H9 (cell line): ENCODE data around the gene FBXO47. TPM values are rescaled to one million over a fixed set of nuclear protein-coding genes. Genes with fewer than 3 reads are reported as not detected.

Experiments used
- DNase-seq: peaks from one replicate; pipeline ENCODE4 v3.0.0-alpha.2; 2017
- H2AFZ ChIP-seq: one replicate; pipeline ENCODE4 v1.6.1; 2013; ENCODE audit warnings: mild to moderate bottlenecking, low read length, control low read depth, moderate library complexity
- H2AK5ac ChIP-seq: 2 replicates; pipeline ENCODE4 v1.6.1; 2013; ENCODE audit warnings: low read length, control low read depth, mixed read lengths; ENCODE audit not compliant: insufficient read length
- H2BK120ac ChIP-seq: one replicate; pipeline ENCODE4 v1.6.1; 2013; ENCODE audit warnings: low read depth, mild to moderate bottlenecking, low read length, control low read depth, inconsistent platforms; ENCODE audit not compliant: poor library complexity, severe bottlenecking
- H2BK12ac ChIP-seq: 2 replicates; pipeline ENCODE4 v1.6.1; 2013; ENCODE audit warnings: low read length, control low read depth, mixed read lengths, low read depth; ENCODE audit not compliant: insufficient read length
- H2BK15ac ChIP-seq: 2 replicates; pipeline ENCODE4 v1.6.1; 2013; ENCODE audit warnings: low read depth, low read length, control low read depth
- H2BK20ac ChIP-seq: one replicate; pipeline ENCODE4 v1.6.1; 2013; ENCODE audit warnings: low read depth, mild to moderate bottlenecking, low read length, control low read depth, inconsistent platforms; ENCODE audit not compliant: poor library complexity, severe bottlenecking
- H2BK5ac ChIP-seq: 2 replicates; pipeline ENCODE4 v1.6.1; 2013; ENCODE audit warnings: low read length, control low read depth, mixed read lengths; ENCODE audit not compliant: insufficient read length
- H3K14ac ChIP-seq: 2 replicates; pipeline ENCODE4 v1.6.1; 2013; ENCODE audit warnings: low read length, control low read depth; ENCODE audit not compliant: insufficient read depth
- H3K18ac ChIP-seq: 2 replicates; pipeline ENCODE4 v1.6.1; 2013; ENCODE audit warnings: low read depth, mild to moderate bottlenecking, mixed read lengths, low read length, control low read depth; ENCODE audit not compliant: insufficient read length
- H3K23ac ChIP-seq: 2 replicates; pipeline ENCODE4 v1.6.1; 2013; ENCODE audit warnings: low read length, control low read depth, mixed read lengths, low read depth; ENCODE audit not compliant: insufficient read length
- H3K23me2 ChIP-seq: 2 replicates; pipeline ENCODE4 v1.6.1; 2013; ENCODE audit warnings: low read depth, mild to moderate bottlenecking, mixed read lengths, low read length, control low read depth; ENCODE audit not compliant: insufficient read length, poor library complexity, severe bottlenecking
- H3K27ac ChIP-seq: 2 replicates; pipeline ENCODE4 v1.5.1; 2013; ENCODE audit warnings: low read length, control low read depth, mixed read lengths, low read depth; ENCODE audit not compliant: insufficient read length
- H3K27me3 ChIP-seq: 2 replicates; pipeline ENCODE4 v1.6.1; 2013; ENCODE audit warnings: low read length, control low read depth, inconsistent platforms; ENCODE audit not compliant: insufficient read depth
- H3K4ac ChIP-seq: 2 replicates; pipeline ENCODE4 v1.6.1; 2013; ENCODE audit warnings: low read depth, mild to moderate bottlenecking, control low read depth, inconsistent platforms, low read length, moderate library complexity
- H3K4me1 ChIP-seq: 2 replicates; pipeline ENCODE4 v1.6.1; 2013; ENCODE audit warnings: low read length, control low read depth, inconsistent platforms; ENCODE audit not compliant: insufficient read depth
- H3K4me2 ChIP-seq: 2 replicates; pipeline ENCODE4 v1.6.1; 2013; ENCODE audit warnings: low read length, control low read depth, mixed read lengths; ENCODE audit not compliant: insufficient read length, insufficient read depth
- H3K56ac ChIP-seq: 2 replicates; pipeline ENCODE4 v1.6.1; 2013; ENCODE audit warnings: low read depth, mild to moderate bottlenecking, mixed read lengths, low read length, control low read depth; ENCODE audit not compliant: insufficient read length
- H3K79me1 ChIP-seq: 2 replicates; pipeline ENCODE4 v1.6.1; 2013; ENCODE audit warnings: low read depth, mild to moderate bottlenecking, moderate library complexity, low read length, control low read depth, inconsistent platforms; ENCODE audit not compliant: insufficient read depth, poor library complexity, severe bottlenecking
- H3K79me2 ChIP-seq: 2 replicates; pipeline ENCODE4 v1.6.1; 2013; ENCODE audit warnings: low read length, control low read depth, inconsistent platforms; ENCODE audit not compliant: insufficient read depth
- H3K9ac ChIP-seq: 2 replicates; pipeline ENCODE4 v1.6.1; 2013; ENCODE audit warnings: low read length, control low read depth, mixed read lengths; ENCODE audit not compliant: insufficient read length; ENCODE audit errors: extremely low read depth
- H3K9me3 ChIP-seq: one replicate; pipeline ENCODE4 v1.6.1; 2013; ENCODE audit warnings: low read depth, low read length, inconsistent platforms; ENCODE audit not compliant: control insufficient read depth
- H3T11ph ChIP-seq: one replicate; pipeline ENCODE4 v1.6.1; 2013; ENCODE audit warnings: mild to moderate bottlenecking, low read length, control low read depth, inconsistent platforms
- H4K20me1 ChIP-seq: one replicate; pipeline ENCODE4 v1.6.1; 2013; ENCODE audit not compliant: control insufficient read depth, insufficient read length, insufficient read depth
- H4K5ac ChIP-seq: 2 replicates; pipeline ENCODE4 v1.6.1; 2013; ENCODE audit warnings: low read depth, mild to moderate bottlenecking, mixed read lengths, low read length, control low read depth; ENCODE audit not compliant: insufficient read length
- H4K8ac ChIP-seq: replicated peaks from 2 replicates; pipeline ENCODE4 v1.6.1; 2013; ENCODE audit warnings: low read length, control low read depth, mixed read lengths, low read depth; ENCODE audit not compliant: insufficient read length
- H4K91ac ChIP-seq: 2 replicates; pipeline ENCODE4 v1.6.1; 2013; ENCODE audit warnings: low read depth, mild to moderate bottlenecking, moderate library complexity, mixed read lengths, low read length, control low read depth; ENCODE audit not compliant: insufficient read length
- H3K27ac Mint-ChIP-seq, 3 experiments: 2 replicates in 2 of 3; 3 replicates in 1 of 3; pipeline ENCODE4 v1.8.0; 2020 to 2021; ENCODE audit warnings: mixed read lengths in 3 of 3, mild to moderate bottlenecking in 1 of 3, moderate library complexity in 1 of 3
- H3K27me3 Mint-ChIP-seq: 2 replicates; pipeline ENCODE4 v1.8.0; 2021; ENCODE audit warnings: low read depth, mild to moderate bottlenecking, moderate library complexity, mixed read lengths
- H3K36me3 Mint-ChIP-seq, 3 experiments: 2 replicates in 2 of 3; 3 replicates in 1 of 3; pipeline ENCODE4 v1.8.0; 2020 to 2021; ENCODE audit warnings: low read depth in 3 of 3, mixed read lengths in 3 of 3; ENCODE audit not compliant: insufficient read depth in 1 of 3
- H3K4me1 Mint-ChIP-seq, 2 experiments: 2 replicates each; pipeline ENCODE4 v1.8.0; 2020; ENCODE audit warnings: mixed read lengths in 2 of 2
- H3K4me3 Mint-ChIP-seq, 2 experiments: 2 replicates in 1 of 2; 3 replicates in 1 of 2; pipeline ENCODE4 v1.8.0; 2020 to 2021; ENCODE audit warnings: mild to moderate bottlenecking in 2 of 2, mixed read lengths in 2 of 2, moderate library complexity in 1 of 2
- H3K9me3 Mint-ChIP-seq, 2 experiments: 2 replicates in 1 of 2; 3 replicates in 1 of 2; pipeline ENCODE4 v1.8.0; 2020; ENCODE audit warnings: mild to moderate bottlenecking in 2 of 2, mixed read lengths in 2 of 2, moderate library complexity in 1 of 2
- CTCF ChIP-seq: fragments of 200-600 bp; sonication (generic); conservative IDR thresholded peaks from 3 replicates; pipeline ENCODE4 v1.8.0; 2021; ENCODE audit warnings: antibody characterized with exemption, mild to moderate bottlenecking
- WGBS: extraction: QIAGEN DNeasy Blood & Tissue Kit; methylation state at CpG from one replicate; pipeline ENCODE4 v1.1.7; 2013; ENCODE audit warnings: missing lambda C conversion rate, low lambda C conversion rate, mixed read lengths; ENCODE audit not compliant: insufficient read length; ENCODE audit errors: extremely low coverage; 5-methylcytosine and 5-hydroxymethylcytosine counted together
- total RNA-seq: library from RNA; stranded (reverse); gene quantifications from 2 replicates; pipeline ENCODE4 v1.2.1, GENCODE V29; 2021

FBXO47 gene
- total RNA-seq, 1 experiment from 2014 or later, result not detected

GRCh38 chr17:38892083-38892482, 75.1 kb downstream of the FBXO47 start:
- Histone ChIP-seq H2BK15ac (no peak overlapping the region), H2BK120ac (no peak overlapping the region), H3K4ac (no peak overlapping the region), H3K27ac (no peak overlapping the region), H3K18ac (no peak overlapping the region), H3K79me2 (peaks cover 2% of the 10 kb centered on the region; the same call in 1 of the 2 replicates), H2BK20ac (no peak overlapping the region), H4K20me1 (peaks cover 2% of the 10 kb centered on the region), H3K23me2 (no peaks in the 10 kb centered on the region), H2AFZ (no peak overlapping the region), H3K23ac (no peak overlapping the region), H3K9me3 (no peaks in the 10 kb centered on the region), H3K27me3 (no peaks in the 10 kb centered on the region), H2BK12ac (no peak overlapping the region), H3K14ac (no peak overlapping the region), H4K5ac (no peak overlapping the region), H3K4me1 (no peaks in the 10 kb centered on the region), H3K56ac (no peak overlapping the region), H3T11ph (no peak overlapping the region), H3K9ac (no peak overlapping the region), H3K79me1 (no peaks in the 10 kb centered on the region), H2BK5ac (no peak overlapping the region), H2AK5ac (no peak overlapping the region), H4K8ac (no peak overlapping the region), H3K4me2 (no peak overlapping the region), H4K91ac (no peak overlapping the region)
- Mint-ChIP-seq H3K9me3 (no peaks in the 10 kb centered on the region), H3K27me3 (no peaks in the 10 kb centered on the region), H3K36me3 (peaks cover 2 to 47% (median 38%) of the 10 kb centered on the region in 3 experiments; a peak in 5 of 7 replicates), H3K4me1 (peaks cover 7 to 18% of the 10 kb centered on the region in 2 experiments), H3K4me3 (no peak overlapping the region), H3K27ac (peak overlapping the region in 2 of 3 experiments; percentile 84 to 85; a peak in 1 of 7 replicates)
- peak; percentile 34 for DNase-seq
- no peak for TF ChIP-seq CTCF
- no CpG with 5 or more reads among the region's 4 CpGs for WGBS
